Fibroblast of lung (primary cell): ENCODE measurements around the gene MAGI2.

ENCODE experiments used
- CTCF ChIP-seq, 2 donors: IDR thresholded peaks in 1 of 2; conservative IDR thresholded peaks in 1 of 2; 1 replicate in 1 of 2; 2 replicates in 1 of 2; pipeline ENCODE4 v1.5.1; 2011 to 2012; ENCODE audit warnings: low read length in 2 of 2, control low read depth in 1 of 2, inconsistent platforms in 1 of 2, low read depth in 1 of 2, mild to moderate bottlenecking in 1 of 2
- EZH2 ChIP-seq: IDR thresholded peaks from 2 replicates; pipeline ENCODE4 v1.5.1; 2012; ENCODE audit warnings: low read length, control low read depth, mild to moderate bottlenecking; ENCODE audit errors: missing control alignments

GRCh38 chr7:78317371-78317770, 1136.1 kb downstream of the MAGI2 start:
- TF ChIP-seq CTCF (conservative IDR thresholded peaks at IDR 0.05 in 1 of 2, IDR thresholded peaks at IDR 0.05 in 1 of 2; ENCODE audit: low read depth in 1 of 2, low read length in 2 of 2): no peak
- TF ChIP-seq EZH2: no peak
